22Rv1 (cell line): ENCODE data around the gene CHMP4A.

Experiments
- ZFX ChIP-seq: fragments of 450-650 bp; IDR thresholded peaks from 2 replicates; pipeline ENCODE4 v1.6.1; 2017; ENCODE audit warnings: antibody characterized with exemption, borderline replicate concordance
- TF ChIP-seq, protein P1 (sequence below): fragments of 450-650 bp; IDR thresholded peaks from 2 replicates; pipeline ENCODE4 v1.5.1; 2017; ENCODE audit warnings: mild to moderate bottlenecking

- TF ChIP-seq, protein P1, sequence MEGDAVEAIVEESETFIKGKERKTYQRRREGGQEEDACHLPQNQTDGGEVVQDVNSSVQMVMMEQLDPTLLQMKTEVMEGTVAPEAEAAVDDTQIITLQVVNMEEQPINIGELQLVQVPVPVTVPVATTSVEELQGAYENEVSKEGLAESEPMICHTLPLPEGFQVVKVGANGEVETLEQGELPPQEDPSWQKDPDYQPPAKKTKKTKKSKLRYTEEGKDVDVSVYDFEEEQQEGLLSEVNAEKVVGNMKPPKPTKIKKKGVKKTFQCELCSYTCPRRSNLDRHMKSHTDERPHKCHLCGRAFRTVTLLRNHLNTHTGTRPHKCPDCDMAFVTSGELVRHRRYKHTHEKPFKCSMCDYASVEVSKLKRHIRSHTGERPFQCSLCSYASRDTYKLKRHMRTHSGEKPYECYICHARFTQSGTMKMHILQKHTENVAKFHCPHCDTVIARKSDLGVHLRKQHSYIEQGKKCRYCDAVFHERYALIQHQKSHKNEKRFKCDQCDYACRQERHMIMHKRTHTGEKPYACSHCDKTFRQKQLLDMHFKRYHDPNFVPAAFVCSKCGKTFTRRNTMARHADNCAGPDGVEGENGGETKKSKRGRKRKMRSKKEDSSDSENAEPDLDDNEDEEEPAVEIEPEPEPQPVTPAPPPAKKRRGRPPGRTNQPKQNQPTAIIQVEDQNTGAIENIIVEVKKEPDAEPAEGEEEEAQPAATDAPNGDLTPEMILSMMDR: no peak
- TF ChIP-seq ZFX: no peak
Observed at GRCh38 chr14:24194186-24194872, 19.0 kb downstream of the CHMP4A start.
